Neural cell (in vitro differentiated cells): Measurements from ENCODE around the gene GTPBP3. TPM values are rescaled to one million over a fixed set of nuclear protein-coding genes. Genes with fewer than 3 reads are reported as not detected.
A peak's percentile ranks its signal among the peaks of the same experiment; 100 is the strongest.

Experiments
- H2AFZ ChIP-seq: fragments of 200-600, 300-800 bp; sonication (generic), shearing (Covaris generic); 2 replicates; pipeline ENCODE4 v1.6.0; 2014; ENCODE audit warnings: low read depth, mild to moderate bottlenecking, antibody characterized with exemption, low read length, moderate library complexity
- H3F3A ChIP-seq: fragments of 200-600 bp; shearing (Covaris generic); 2 replicates; pipeline ENCODE4 v1.6.1; 2016; ENCODE audit warnings: mild to moderate bottlenecking, moderate library complexity, mixed read lengths, antibody characterized with exemption, low read length; ENCODE audit not compliant: insufficient read depth, poor library complexity, severe bottlenecking
- H3K27ac ChIP-seq: fragments of 200-600, 300-800 bp; sonication (generic), shearing (Covaris generic); 2 replicates; pipeline ENCODE4 v1.5.1; 2014; ENCODE audit warnings: mild to moderate bottlenecking, low read length, moderate library complexity
- H3K27me3 ChIP-seq: fragments of 300-800, 200-600 bp; sonication (generic), shearing (Covaris generic); 2 replicates; pipeline ENCODE4 v1.6.0; 2014; ENCODE audit warnings: mild to moderate bottlenecking, low read depth, low read length, moderate library complexity; ENCODE audit not compliant: insufficient read depth
- H3K36me3 ChIP-seq: fragments of 300-800, 200-600 bp; sonication (generic), shearing (Covaris generic); 2 replicates; pipeline ENCODE4 v1.5.1; 2014; ENCODE audit warnings: mild to moderate bottlenecking, antibody characterized with exemption, low read length, moderate library complexity; ENCODE audit not compliant: insufficient read depth
- H3K4me2 ChIP-seq: fragments of 300-800, 200-600 bp; sonication (generic), shearing (Covaris generic); 2 replicates; pipeline ENCODE4 v1.6.0; 2014; ENCODE audit warnings: mild to moderate bottlenecking, low read length
- H3K4me3 ChIP-seq: fragments of 300-800, 200-600 bp; sonication (generic), shearing (Covaris generic); 2 replicates; pipeline ENCODE4 v1.5.1; 2014; ENCODE audit warnings: mild to moderate bottlenecking, low read length, moderate library complexity
- H3K79me2 ChIP-seq: fragments of 200-600 bp; shearing (Covaris generic); replicated peaks from 2 replicates; pipeline ENCODE4 v1.6.0; 2014; ENCODE audit warnings: mild to moderate bottlenecking, low read length, moderate library complexity; ENCODE audit not compliant: insufficient read depth
- H3K9ac ChIP-seq: fragments of 300-800, 200-600 bp; sonication (generic), shearing (Covaris generic); 2 replicates; pipeline ENCODE4 v1.6.1; 2016; ENCODE audit warnings: mild to moderate bottlenecking, low read length, mixed read lengths
- H3K9me2 ChIP-seq: fragments of 200-600 bp; shearing (Covaris generic); 2 replicates; pipeline ENCODE4 v1.6.1; 2016; ENCODE audit warnings: mild to moderate bottlenecking, low read length, mixed read lengths; ENCODE audit not compliant: insufficient read depth
- H3K9me3 ChIP-seq: fragments of 200-600, 300-800 bp; sonication (generic), shearing (Covaris generic); 2 replicates; pipeline ENCODE4 v1.6.1; 2016; ENCODE audit warnings: mild to moderate bottlenecking, mixed run types, low read length, moderate library complexity, mixed read lengths
- H4K20me1 ChIP-seq: fragments of 200-600 bp; shearing (Covaris generic); 2 replicates; pipeline ENCODE4 v1.6.1; 2016; ENCODE audit warnings: mild to moderate bottlenecking, mixed run types; ENCODE audit not compliant: insufficient read depth
- CTCF ChIP-seq: fragments of 450-650 bp; IDR thresholded peaks from 2 replicates; pipeline ENCODE4 v1.5.1; 2014; ENCODE audit warnings: antibody characterized with exemption, mild to moderate bottlenecking, moderate library complexity; ENCODE audit not compliant: poor library complexity, severe bottlenecking
- EP300 ChIP-seq: fragments of 450-650 bp; conservative IDR thresholded peaks from 2 replicates; pipeline ENCODE4 v1.6.1; 2014; ENCODE audit warnings: antibody characterized with exemption, mild to moderate bottlenecking, moderate library complexity; ENCODE audit not compliant: poor library complexity, severe bottlenecking
- EZH2 ChIP-seq: fragments of 200-600, 300-800 bp; shearing (Covaris generic), sonication (generic); IDR thresholded peaks from 2 replicates; pipeline ENCODE4 v1.6.1; 2014; ENCODE audit warnings: antibody characterized with exemption, low read length, borderline replicate concordance, mild to moderate bottlenecking; ENCODE audit not compliant: insufficient read depth, poor library complexity, severe bottlenecking
- MXI1 ChIP-seq: fragments of 450-650 bp; conservative IDR thresholded peaks from 2 replicates; pipeline ENCODE4 v1.6.1; 2014; ENCODE audit warnings: antibody characterized with exemption, mild to moderate bottlenecking; ENCODE audit not compliant: poor library complexity, severe bottlenecking
- POLR2AphosphoS5 ChIP-seq: IDR thresholded peaks from 2 replicates; pipeline ENCODE4 v1.6.1; 2012
- RAD21 ChIP-seq: fragments of 450-650 bp; conservative IDR thresholded peaks from 2 replicates; pipeline ENCODE4 v1.6.1; 2014; ENCODE audit warnings: antibody characterized with exemption, mild to moderate bottlenecking, moderate library complexity
- REST ChIP-seq: IDR thresholded peaks from 2 replicates; pipeline ENCODE4 v1.6.1; 2012; ENCODE audit warnings: borderline replicate concordance
- SMC3 ChIP-seq: fragments of 450-650 bp; conservative IDR thresholded peaks from 2 replicates; pipeline ENCODE4 v1.6.1; 2014; ENCODE audit warnings: antibody characterized with exemption, mild to moderate bottlenecking, moderate library complexity; ENCODE audit not compliant: poor library complexity
- TAF1 ChIP-seq: IDR thresholded peaks from 2 replicates; pipeline ENCODE4 v1.6.1; 2012; ENCODE audit warnings: low read depth
- polyA plus RNA-seq: library from polyadenylated mRNA; depleted of rRNA; stranded (reverse); fragments of >200 nt; gene quantifications from 2 replicates; pipeline ENCODE4 v1.2.3, GENCODE V29; 2014

Gene GTPBP3
- polyA plus RNA-seq, 1 donor from 2014 or later: 25.6 TPM

GRCh38 chr19:17337675-17338432, 501 bp downstream of the GTPBP3 start:
- H2AFZ ChIP-seq: peak overlapping the region; percentile 57
- peak overlapping the region; percentile 68 for H3K9ac ChIP-seq
- H3K79me2 ChIP-seq: peaks cover 7% of the 10 kb centered on the region
- no peaks in the 10 kb centered on the region for H3K9me3 ChIP-seq
- no peaks in the 10 kb centered on the region for H4K20me1 ChIP-seq
- H3K4me2 ChIP-seq: peak overlapping the region; percentile 76
- H3F3A ChIP-seq: peaks cover 6% of the 10 kb centered on the region
- H3K4me3 ChIP-seq: peak overlapping the region; percentile 72
- no peaks in the 10 kb centered on the region for H3K9me2 ChIP-seq
- TF ChIP-seq POLR2AphosphoS5 (no peak), SMC3 (no peak), MXI1 (peak; percentile 42), EP300 (no peak), EZH2 (no peak)
- H3K36me3 ChIP-seq: no peaks in the 10 kb centered on the region
- H3K27ac ChIP-seq: peak overlapping the region; percentile 14
- H3K27me3 ChIP-seq: no peaks in the 10 kb centered on the region

GRCh38 chr19:17338433-17339078, 1.2 kb downstream of the GTPBP3 start:
- Histone ChIP-seq H4K20me1 (no peaks in the 10 kb centered on the region), H3K4me3 (peak overlapping the region; percentile 72), H3K79me2 (peaks cover 7% of the 10 kb centered on the region), H3K36me3 (no peaks in the 10 kb centered on the region), H3K27ac (no peak overlapping the region), H3K9me3 (no peaks in the 10 kb centered on the region), H3K27me3 (no peaks in the 10 kb centered on the region), H3F3A (peaks cover 6% of the 10 kb centered on the region), H3K4me2 (peak overlapping the region; percentile 76), H2AFZ (no peak overlapping the region), H3K9me2 (no peaks in the 10 kb centered on the region), H3K9ac (peak overlapping the region; percentile 68)
- TF ChIP-seq TAF1: no peak
- TF ChIP-seq MXI1: no peak
- TF ChIP-seq REST: no peak
- no peak for TF ChIP-seq EP300
- no peak for TF ChIP-seq EZH2
- no peak for TF ChIP-seq CTCF
- no peak for TF ChIP-seq SMC3
- no peak for TF ChIP-seq POLR2AphosphoS5
- TF ChIP-seq RAD21: no peak
